HG03558 (cell line): ENCODE results near the gene FAM50A.
"Not testable (repeated sequence)": the region's sequence is repeated elsewhere in the genome, so short reads cannot be mapped to it uniquely, and the experiment has no call there.

Experiments used
- ATAC-seq: cut with Tn5 transposase; IDR thresholded peaks from one replicate; pipeline ENCODE4 v1.9.1; 2021; ENCODE audit warnings: moderate number of reproducible peaks; ENCODE audit not compliant: unreplicated experiment; ENCODE audit errors: extremely low read depth

FAM50A gene, protein sequence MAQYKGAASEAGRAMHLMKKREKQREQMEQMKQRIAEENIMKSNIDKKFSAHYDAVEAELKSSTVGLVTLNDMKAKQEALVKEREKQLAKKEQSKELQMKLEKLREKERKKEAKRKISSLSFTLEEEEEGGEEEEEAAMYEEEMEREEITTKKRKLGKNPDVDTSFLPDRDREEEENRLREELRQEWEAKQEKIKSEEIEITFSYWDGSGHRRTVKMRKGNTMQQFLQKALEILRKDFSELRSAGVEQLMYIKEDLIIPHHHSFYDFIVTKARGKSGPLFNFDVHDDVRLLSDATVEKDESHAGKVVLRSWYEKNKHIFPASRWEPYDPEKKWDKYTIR

DNA sequence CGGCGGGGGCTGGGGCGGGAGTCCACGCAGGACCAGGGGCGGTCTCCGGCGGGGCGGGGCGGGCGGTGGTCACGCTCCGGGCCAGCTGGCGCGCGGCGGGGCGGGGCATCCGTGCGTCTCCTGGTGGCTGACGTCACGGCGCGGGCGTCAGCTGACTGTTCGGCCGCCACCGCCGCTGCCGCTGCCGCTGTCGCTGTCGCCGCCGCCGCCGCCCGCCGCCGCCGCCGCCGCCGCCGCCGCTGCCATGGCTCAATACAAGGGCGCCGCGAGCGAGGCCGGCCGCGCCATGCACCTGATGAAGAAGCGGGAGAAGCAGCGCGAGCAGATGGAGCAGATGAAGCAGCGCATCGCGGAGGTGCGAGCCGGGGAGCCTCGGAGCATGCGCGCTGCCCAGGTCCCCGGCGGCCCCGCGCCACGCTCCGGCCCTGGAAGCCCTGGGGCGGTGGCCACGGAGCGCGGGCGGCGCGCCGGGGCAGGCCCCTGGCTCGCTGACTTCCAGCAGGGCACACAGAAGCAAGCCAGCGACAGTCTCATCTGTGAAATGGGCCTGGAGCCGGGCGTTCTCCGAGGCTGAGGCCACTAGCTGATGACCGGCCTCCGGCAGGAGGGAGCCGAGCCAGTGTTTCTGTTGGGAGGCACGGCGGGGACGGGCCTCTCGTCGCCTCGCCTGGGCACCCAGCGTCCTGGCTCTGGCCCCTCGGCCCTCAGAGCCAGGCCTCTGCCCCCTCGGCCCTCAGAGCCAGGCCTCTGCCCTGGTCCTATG lies at the start of gene FAM50A:
Gene FAM50A (plus strand): TSS at position 150 of the 763 bp plus-strand sequence. CDS start 95 bp downstream, at position 245.
- ATAC-seq = no peak

DNA sequence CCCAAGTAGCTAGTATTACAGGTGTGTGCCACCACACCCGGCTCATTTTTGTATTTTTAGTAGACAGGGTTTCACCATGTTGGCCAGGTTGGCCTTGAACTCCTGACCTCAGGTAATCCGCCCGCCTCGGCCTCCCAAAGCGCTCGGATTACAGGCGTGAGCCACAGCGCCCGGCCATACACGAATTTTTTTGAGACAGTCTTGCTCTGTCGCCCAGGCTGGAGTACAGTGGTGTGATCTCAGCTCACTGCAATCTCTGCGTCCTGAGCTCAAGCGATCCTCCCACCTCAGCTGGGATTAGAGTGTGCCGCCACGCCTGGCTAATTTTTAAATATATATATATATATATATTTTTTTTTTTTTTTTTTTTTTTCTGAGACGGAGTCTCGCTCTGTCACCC lies 47.6 kb upstream of the FAM50A start:
- ATAC-seq = not testable (repeated sequence)

DNA sequence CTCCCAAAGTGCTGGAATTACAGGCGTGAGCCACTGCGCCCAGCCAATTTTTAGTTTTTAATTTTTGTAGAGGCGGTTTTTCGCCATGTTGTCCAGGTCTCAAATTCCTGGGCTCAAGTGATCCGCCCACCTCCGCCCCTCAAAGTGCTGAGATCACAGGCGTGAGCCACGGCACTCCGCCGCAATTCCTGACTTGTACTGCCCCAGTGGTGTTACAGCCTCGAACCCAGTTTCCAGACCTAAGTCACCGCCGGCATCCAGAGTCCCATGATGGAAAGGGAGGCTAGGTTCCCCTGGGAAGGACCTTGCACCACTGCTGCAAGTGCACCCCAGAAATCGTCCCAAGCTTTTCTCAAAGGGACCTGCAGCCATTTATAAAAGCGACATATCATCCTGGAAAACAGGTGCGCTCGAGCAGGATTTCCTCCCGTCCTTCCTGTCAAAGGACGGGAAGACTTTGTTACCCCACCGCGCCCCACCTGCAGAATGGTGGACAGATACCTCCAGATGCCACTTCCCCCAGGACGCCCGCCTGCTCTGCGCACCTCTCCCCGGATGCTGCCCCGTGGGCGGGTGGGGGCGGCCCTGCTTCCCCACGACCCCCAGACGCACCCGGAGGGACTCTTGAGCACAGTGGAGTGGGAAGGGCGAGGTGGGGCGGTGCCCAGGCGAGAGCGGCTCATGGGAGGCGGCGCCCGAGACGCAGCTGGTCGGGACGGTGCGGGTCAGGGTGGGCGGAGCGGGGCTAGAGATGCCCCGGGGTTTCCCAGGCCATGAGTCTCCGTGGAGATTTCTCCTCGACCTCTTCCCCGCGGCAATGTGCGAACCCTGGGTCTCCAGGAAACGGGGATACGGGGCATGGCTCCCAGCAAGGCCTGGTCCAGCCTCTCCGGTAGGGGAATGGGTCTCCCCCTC lies 46.7 kb upstream of the FAM50A start:
- ATAC-seq = peak; percentile 25

DNA sequence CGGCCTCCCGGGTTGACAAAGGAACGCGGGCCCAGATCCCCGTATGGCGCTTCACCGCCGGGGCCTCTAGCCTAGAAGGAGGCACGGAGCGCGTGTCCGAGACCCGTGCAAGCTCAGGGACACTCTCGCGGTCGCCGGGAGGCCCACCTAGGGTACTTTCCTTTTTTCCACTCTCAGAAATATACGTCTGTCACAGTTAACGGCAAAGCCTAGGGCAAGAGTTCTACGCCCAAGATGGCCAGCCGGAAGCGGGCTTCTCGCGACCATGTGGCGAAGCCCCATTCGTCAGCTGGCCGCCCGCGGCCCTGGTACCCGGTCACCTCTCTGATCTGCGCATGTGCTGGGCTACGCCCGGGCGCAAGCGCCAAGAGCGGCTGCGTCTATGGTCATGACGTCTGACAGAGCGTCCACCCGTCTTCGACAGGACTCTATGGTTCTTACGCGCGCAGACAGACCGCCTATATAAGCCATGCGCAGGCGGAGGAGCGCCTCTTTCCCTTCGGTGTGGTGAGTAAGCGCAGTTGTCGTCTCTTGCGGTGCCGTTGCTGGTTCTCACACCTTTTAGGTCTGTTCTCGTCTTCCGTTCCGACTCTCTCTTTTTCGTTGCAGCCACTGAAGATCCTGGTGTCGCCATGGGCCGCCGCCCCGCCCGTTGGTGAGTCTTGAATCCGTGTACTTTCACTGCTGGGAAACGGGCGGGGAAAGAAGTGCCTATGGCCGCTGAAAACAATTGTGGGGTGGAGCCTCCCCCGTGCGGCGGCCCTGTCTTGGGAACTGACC lies 45.9 kb upstream of the FAM50A start, which contains the start of gene RPL10:
Gene RPL10 (plus strand): TSS at position 490 of the 780 bp plus-strand sequence. CDS start 143 bp downstream, at position 633.
- peak; percentile 61 for ATAC-seq

DNA sequence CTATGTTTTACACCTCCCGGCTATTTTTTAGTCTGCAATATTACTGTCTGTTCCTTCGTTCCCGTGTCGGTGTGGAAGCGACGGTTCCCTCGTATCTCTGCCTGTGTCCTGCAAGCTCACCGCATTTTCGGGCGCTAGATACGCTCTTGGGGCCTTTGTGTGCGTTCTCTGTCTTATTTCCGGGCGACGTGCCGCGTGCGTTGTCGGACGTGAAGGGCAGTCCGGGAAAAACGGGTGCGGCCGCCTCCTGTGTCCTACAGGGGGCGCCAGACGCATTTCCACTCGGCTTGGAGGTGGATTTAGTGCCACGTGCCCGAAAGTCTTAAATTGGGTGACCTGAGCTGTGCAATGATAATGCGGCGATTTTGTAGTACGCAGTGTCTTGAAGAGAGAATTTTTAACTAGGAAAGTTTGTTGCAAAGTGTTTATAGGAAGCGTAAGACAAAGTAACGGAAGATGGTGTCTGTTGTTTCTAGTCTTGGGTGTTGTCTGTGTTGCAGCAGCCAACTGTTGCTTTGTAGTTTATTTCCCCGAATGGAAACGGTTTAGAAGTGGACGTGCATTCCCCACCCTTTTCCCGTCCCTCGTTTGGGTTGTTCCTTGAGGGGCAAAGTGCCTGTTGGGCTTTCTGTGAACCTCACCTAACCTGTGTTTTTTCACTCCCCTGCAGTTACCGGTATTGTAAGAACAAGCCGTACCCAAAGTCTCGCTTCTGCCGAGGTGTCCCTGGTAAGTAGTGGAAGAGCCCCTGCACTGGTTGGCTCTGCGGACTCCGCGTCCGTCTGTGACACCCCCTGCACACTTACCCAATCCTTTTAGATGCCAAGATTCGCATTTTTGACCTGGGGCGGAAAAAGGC lies 45.0 kb upstream of the FAM50A start:
- no peak for ATAC-seq

DNA sequence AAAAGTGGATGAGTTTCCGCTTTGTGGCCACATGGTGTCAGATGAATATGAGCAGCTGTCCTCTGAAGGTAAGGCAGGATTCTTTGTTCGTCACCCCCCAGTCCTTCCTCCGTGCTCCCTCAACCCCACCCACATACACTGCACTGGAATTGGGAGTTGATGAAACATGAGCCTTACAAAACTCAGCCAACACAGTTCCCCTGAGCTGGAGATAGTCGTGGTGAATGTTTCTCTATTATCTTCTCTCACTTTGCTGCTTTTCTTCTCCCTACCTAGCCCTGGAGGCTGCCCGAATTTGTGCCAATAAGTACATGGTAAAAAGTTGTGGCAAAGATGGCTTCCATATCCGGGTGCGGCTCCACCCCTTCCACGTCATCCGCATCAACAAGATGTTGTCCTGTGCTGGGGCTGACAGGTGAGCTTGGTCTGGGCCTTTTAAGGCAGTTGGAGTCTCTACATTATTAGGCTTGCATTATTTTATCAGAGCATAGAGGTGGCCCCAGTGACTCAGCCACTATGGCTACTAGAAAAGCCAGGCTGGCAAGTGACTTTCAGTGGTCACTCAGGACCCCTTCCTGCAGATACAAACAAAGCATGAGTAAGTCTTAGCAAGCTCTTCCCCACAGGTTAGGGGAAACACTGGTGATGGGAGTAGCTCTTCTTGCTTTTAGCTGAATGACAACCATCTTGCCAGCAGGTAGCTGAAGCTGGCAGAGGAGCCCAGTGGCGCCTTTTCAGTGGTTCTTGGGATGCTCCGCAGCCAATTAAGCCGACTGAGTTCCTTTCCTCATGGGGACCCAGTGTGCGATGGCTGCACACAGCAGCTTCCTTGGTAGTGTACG lies 44.2 kb upstream of the FAM50A start:
- no peak for ATAC-seq

DNA sequence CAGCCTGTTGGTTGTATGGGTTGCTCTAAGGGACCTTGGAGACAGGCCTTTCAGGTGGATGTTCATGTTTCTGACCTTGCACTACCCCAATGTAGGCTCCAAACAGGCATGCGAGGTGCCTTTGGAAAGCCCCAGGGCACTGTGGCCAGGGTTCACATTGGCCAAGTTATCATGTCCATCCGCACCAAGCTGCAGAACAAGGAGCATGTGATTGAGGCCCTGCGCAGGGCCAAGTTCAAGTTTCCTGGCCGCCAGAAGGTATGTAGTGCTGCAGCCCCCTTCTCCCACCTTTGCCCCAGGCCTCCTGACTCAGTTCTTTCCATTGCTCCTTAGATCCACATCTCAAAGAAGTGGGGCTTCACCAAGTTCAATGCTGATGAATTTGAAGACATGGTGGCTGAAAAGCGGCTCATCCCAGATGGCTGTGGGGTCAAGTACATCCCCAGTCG lies 43.5 kb upstream of the FAM50A start:
- ATAC-seq = not testable (repeated sequence)

DNA sequence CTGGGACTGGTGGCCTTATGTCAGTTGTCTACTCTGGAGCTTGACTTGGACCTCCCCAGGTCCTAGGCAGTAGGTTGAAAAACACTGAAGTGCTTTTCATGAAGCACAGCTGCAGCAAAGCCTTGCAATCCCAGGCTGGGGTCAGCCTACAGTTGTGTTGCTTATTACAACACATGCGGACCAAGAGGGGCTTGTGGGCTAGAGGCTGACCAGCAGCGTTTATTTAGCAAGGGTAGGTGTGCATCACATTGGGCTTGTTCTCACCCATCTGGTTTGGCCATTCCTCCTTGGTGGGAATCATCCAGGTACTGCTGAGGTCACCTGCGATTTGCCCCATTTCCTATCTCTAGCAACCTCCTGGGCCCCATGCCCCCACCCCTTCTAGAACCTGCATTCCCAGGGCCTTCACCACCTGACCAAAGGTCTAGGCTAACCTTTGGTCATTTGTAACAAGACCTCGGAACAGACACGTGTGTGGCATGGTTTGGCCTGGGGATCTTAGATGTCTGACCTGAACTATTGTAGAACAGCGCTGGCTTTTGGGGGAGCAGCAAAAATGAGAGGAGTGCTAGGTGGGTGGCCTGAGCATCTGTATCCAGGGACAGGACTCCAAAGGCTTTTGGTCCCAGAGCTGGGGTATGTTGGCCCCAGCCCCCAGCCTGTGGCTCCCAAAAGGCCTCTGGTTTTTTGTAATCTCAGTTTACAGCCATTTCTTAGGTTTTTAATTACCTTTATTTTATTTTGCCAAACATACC lies 42.7 kb upstream of the FAM50A start:
- no peak for ATAC-seq

DNA sequence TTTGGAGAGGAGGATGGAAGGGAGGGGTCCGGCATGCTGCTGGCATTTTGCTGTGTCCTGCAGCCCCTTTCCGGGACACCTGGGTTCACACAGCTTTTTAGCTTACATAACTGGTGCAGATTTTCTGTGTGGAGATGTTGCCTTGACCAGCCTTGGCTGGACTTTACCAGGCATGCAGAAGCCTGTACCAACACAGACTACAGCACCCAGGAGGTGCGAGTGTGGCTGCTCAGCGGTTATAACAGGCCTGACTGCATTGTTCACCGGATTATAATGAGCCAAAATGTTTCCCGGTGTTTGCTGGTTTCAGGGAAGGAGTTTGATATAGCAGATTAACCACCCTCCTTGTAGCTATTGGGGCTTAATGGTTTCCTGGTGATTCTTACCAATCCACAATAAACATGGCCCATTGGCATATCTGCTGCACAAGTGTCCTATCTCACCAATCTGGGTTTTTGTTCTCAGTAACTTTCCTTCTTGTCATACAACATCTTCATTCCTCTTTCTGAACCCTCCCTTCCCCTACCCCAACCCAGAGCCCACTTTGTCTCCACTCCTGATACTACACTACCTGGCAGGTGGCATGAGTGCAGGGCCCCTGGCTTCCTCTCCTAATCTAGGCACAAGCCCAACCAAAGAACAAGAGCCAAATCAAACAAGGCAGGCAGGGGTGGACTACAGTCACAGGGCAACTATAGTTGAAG lies 41.9 kb upstream of the FAM50A start:
- ATAC-seq = no peak

DNA sequence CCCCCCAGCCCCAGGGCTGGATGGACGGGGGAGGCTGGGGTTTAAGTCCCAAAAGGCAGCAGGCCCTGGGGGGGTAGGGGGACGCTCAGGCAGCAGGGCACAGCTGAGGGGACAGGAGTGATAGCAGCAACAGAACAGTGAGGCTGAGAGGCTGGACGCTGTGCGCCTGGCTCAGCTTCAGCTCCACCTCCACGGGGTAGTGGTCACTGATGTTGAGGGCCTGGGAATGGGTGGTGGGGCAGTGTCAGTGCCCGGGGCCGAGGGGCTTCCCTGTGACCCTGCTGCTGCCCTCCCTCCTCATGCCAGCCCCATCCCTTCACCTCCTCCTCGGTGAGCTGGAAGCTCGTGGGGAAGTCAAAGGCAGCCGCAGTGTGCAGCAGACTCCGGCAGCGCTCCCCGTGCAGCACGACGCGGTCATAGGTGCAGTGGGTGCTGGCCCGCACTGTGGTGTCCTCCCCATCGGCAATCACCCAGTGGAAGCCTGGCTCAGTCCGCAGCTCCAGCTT lies 41.3 kb upstream of the FAM50A start:
- no peak for ATAC-seq

DNA sequence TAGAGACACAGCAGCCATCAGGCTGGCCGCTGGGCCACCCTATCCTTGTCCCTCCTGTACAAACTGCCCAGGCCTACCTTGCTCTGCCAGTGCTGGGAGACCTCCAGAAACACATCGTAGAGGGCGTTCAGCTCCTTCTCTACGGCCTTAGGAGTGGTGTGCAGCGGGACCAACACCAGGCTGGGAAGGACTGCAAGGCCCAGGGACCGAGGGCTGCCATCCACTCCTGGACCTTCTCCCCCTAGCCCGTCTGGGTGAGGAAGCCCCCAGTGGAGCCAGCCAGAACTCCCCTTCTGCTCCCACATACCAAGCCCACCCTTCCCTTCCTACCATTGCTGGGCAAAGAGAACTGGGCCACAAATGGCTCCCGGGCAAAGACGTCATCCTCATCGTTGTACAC lies 40.7 kb upstream of the FAM50A start:
- no peak for ATAC-seq

DNA sequence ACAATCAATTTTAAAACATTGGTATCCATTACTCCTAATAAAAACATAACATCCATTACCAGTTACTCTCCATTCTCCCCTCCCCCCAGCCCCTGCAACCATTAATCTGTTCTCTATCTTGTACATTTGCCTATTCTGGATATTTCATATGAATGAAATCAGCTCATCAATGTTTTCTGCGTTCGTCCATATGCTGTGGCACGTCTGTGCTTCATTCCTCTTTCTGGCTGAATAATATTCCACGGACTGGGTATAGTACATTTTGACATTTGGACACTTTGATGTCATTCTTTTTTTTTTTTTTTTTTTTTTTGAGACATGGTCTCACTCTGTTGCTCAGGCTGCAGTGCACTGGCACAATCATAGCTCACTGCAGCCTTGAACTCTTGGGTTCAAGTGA lies 40.1 kb upstream of the FAM50A start:
- no peak for ATAC-seq

DNA sequence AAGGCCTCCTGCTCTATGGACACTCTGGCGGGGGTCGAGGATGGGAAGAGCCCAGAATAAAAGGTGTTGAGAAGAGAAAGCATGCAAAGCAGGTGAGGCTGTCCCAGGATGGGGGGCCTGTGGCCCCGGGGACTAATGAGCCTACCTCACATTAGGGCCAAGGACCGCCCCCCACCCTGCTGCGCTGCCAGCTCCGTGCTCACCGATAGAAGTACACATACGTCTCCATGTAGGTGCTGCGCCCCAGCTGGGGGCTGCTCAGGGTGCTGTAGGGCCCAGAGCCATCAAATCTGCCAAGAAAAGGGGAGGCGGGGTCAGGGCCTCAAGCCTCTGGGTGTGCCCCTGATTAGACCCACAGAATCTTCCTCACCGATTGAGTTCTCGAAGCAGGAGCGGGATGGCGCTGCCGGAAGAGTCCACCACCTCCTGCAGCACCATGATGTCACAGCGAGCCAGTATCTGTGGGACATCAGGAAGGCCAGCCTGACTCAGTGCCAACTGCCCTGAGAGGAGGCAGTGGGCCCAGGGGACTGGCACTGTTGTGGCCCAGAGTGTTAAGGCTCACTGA lies 39.2 kb upstream of the FAM50A start:
- ATAC-seq = no peak

DNA sequence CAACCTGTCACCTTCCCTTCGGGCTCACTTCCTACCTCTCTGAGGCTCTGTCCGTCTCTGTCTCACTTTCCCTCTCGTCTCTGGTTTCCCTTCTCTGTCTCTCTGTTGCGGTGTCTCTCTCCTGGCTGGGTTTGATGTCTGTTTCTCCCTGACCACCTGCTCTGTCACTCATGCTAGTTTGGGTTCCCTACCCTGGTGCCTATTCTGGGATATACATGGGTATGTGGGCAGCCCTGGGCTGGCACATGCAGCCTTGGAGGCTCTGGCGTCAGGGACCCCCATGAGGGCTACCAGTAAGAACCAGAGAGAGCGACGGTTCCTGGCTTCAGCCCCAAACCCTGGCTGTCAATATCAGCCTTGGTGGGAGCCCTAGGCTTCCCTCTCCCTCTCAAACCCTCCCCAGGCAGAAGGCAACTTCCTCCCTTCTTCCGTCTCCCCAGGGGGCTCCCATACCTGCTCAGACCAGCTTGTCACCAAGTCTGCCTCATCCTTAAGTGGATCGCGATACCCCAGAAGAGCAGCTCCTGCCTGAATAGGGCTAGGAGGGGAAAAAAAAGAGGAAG lies 35.2 kb upstream of the FAM50A start:
- ATAC-seq = no peak

DNA sequence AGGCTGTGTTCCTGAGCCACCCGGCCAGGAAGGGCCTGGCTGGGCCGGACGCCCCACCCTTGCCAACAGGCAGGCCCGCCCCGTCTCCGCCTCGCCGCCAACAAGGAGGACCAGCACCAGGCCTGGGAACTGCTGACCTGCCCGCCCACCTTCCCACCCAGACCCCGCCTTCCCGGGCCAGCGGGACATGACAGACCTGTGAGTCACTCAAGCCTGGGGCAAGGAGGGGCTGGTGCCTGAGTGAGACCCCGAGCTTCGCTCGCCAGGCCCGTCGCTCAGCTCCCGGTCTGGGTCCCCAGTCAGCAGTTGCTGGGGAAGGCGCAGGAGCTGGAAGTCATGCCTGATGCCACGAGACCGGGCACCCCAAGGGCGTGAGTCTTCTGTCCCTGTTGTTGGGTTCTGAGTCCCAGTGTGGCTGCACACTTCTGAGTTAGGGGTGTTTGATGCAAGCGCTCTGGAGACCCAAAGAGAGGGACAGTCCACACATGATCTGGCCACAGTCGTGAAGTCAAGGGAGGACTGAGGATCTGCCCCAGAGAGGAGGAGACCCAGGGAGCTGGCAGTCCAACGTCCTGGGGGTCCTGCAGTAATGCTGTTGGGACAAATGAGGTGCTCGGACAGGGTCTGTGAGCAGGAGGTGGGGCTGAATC lies 34.6 kb upstream of the FAM50A start, which contains the start of gene DNASE1L1:
Gene DNASE1L1 (minus strand): TSS at position 33 of the 650 bp plus-strand sequence. CDS start 3,686 bp downstream, outside the sequence.
- ATAC-seq = no peak
